GM23338 (cell line): Measurements from ENCODE around the gene TRMT2A. TPM values are rescaled to one million over a fixed set of nuclear protein-coding genes. Genes with fewer than 3 reads are reported as not detected.

Experiments used
- ATAC-seq: fragments of 200-7000 bp; cut with Tn5 transposase; 3 replicates; pipeline ENCODE4 v1.9.1; 2020
- DNase-seq: peaks from one replicate; pipeline ENCODE4 v3.0.0-alpha.2; 2015; ENCODE audit warnings: low spot score
- H2AFZ ChIP-seq: fragments of 200-600 bp; sonication (generic); 2 replicates; pipeline ENCODE4 v1.8.0; 2016; ENCODE audit warnings: antibody characterized with exemption, mild to moderate bottlenecking, moderate library complexity
- H3F3A ChIP-seq: fragments of 200-600 bp; sonication (generic); replicated peaks from 2 replicates; pipeline ENCODE4 v1.8.0; 2017; ENCODE audit warnings: antibody characterized with exemption, mixed run types, low read depth
- H3K27ac ChIP-seq: fragments of 200-600 bp; sonication (generic); 2 replicates; pipeline ENCODE4 v1.6.1; 2016; ENCODE audit warnings: low read depth
- H3K27me3 ChIP-seq: fragments of 200-600 bp; sonication (generic); 2 replicates; pipeline ENCODE4 v1.8.0; 2016; ENCODE audit warnings: mild to moderate bottlenecking, mixed run types, moderate library complexity; ENCODE audit not compliant: insufficient read depth
- H3K36me3 ChIP-seq: fragments of 200-600 bp; sonication (generic); 2 replicates; pipeline ENCODE4 v1.8.0; 2016; ENCODE audit warnings: mild to moderate bottlenecking; ENCODE audit not compliant: insufficient read depth
- H3K4me1 ChIP-seq: fragments of 200-600 bp; sonication (generic); 2 replicates; pipeline ENCODE4 v1.8.0; 2016; ENCODE audit warnings: mild to moderate bottlenecking, moderate library complexity; ENCODE audit not compliant: insufficient read depth
- H3K4me2 ChIP-seq: fragments of 200-600 bp; sonication (generic); 2 replicates; pipeline ENCODE4 v1.7.1; 2017; ENCODE audit warnings: mixed run types
- H3K4me3 ChIP-seq: fragments of 200-600 bp; sonication (generic); 2 replicates; pipeline ENCODE4 v1.6.1; 2016; ENCODE audit warnings: mixed run types
- H3K79me2 ChIP-seq: fragments of 200-600 bp; sonication (generic); replicated peaks from 2 replicates; pipeline ENCODE4 v1.8.0; 2017; ENCODE audit warnings: mild to moderate bottlenecking; ENCODE audit not compliant: insufficient read depth
- H3K9me2 ChIP-seq: fragments of 200-600 bp; sonication (generic); 2 replicates; pipeline ENCODE4 v1.8.0; 2017; ENCODE audit not compliant: insufficient read depth
- H4K20me1 ChIP-seq: fragments of 200-600 bp; sonication (generic); replicated peaks from 2 replicates; pipeline ENCODE4 v1.8.0; 2017; ENCODE audit warnings: mild to moderate bottlenecking; ENCODE audit not compliant: insufficient read depth
- H3K27ac Mint-ChIP-seq: 2 replicates; pipeline ENCODE4 v1.8.0; 2020; ENCODE audit warnings: inconsistent platforms, mild to moderate bottlenecking, moderate library complexity, mixed read lengths
- H3K27me3 Mint-ChIP-seq: 3 replicates; pipeline ENCODE4 v1.8.0; 2022; ENCODE audit warnings: low read depth, mild to moderate bottlenecking, moderate library complexity, mixed read lengths, inconsistent platforms; ENCODE audit not compliant: insufficient read depth, poor library complexity
- H3K36me3 Mint-ChIP-seq: 3 replicates; pipeline ENCODE4 v1.8.0; 2021; ENCODE audit warnings: low read depth, mild to moderate bottlenecking, inconsistent platforms, moderate library complexity, mixed read lengths
- H3K4me1 Mint-ChIP-seq: 3 replicates; pipeline ENCODE4 v1.8.0; 2020; ENCODE audit warnings: mild to moderate bottlenecking, inconsistent platforms, mixed read lengths
- H3K4me3 Mint-ChIP-seq: 3 replicates; pipeline ENCODE4 v1.8.0; 2021; ENCODE audit warnings: moderate library complexity, mild to moderate bottlenecking, inconsistent platforms, mixed read lengths
- H3K9me3 Mint-ChIP-seq: 3 replicates; pipeline ENCODE4 v1.8.0; 2020; ENCODE audit warnings: moderate library complexity, mild to moderate bottlenecking, inconsistent platforms, mixed read lengths
- CREB1 ChIP-seq: fragments of 250-450 bp; sonication (Bioruptor Pico); IDR thresholded peaks from 2 replicates; pipeline ENCODE4 v1.5.0; 2020; ENCODE audit warnings: low read depth, mild to moderate bottlenecking, moderate library complexity
- CTCF ChIP-seq, 2 experiments: fragments of 200-600 bp in 1 of 2; sonication (generic) in 1 of 2; conservative IDR thresholded peaks; 2 replicates each; pipeline versions ENCODE4 v1.5.1 to v1.6.1; 2016 to 2017; ENCODE audit warnings: antibody characterized with exemption in 2 of 2, low read depth in 2 of 2, mild to moderate bottlenecking in 2 of 2, moderate library complexity in 1 of 2
- EZH2 ChIP-seq: fragments of 200-600 bp; sonication (generic); IDR thresholded peaks from one replicate; pipeline ENCODE4 v1.8.0; 2017; ENCODE audit warnings: antibody characterized with exemption, mild to moderate bottlenecking, low read depth; ENCODE audit not compliant: unreplicated experiment
- JUNB ChIP-seq: IDR thresholded peaks from one replicate; pipeline ENCODE4 v1.6.1; 2016; ENCODE audit warnings: antibody characterized with exemption; ENCODE audit not compliant: unreplicated experiment
- NANOG ChIP-seq: IDR thresholded peaks from 2 replicates; pipeline ENCODE4 v1.6.1; 2016; ENCODE audit warnings: antibody characterized with exemption, borderline replicate concordance
- POLR2AphosphoS5 ChIP-seq: IDR thresholded peaks from 2 replicates; pipeline ENCODE4 v1.6.1; 2016; ENCODE audit warnings: antibody characterized with exemption, low read depth
- STAT1 ChIP-seq: IDR thresholded peaks from one replicate; pipeline ENCODE4 v1.6.1; 2016; ENCODE audit warnings: antibody characterized with exemption; ENCODE audit not compliant: unreplicated experiment
- ZNF114 ChIP-seq: fragments of 250-450 bp; sonication (Bioruptor Pico); IDR thresholded peaks from 2 replicates; pipeline ENCODE4 v1.5.0; 2020; ENCODE audit warnings: mild to moderate bottlenecking, moderate library complexity
- ZNF331 ChIP-seq: fragments of 250-450 bp; sonication (Bioruptor Pico); IDR thresholded peaks from 2 replicates; pipeline ENCODE4 v1.5.0; 2020; ENCODE audit warnings: low read depth, mild to moderate bottlenecking, moderate library complexity
- polyA plus RNA-seq: library from polyadenylated mRNA; unstranded; fragments of >200 nt; fragmentation: Nextera tagmentation; extraction: Ambion mirVana; gene quantifications from 2 replicates; pipeline ENCODE4 v1.2.1, GENCODE V29; 2016
- total RNA-seq: library from RNA; depleted of rRNA; stranded (reverse); fragments of >200 nt; shearing (Covaris generic); gene quantifications from 2 replicates; pipeline ENCODE4 v1.2.3, GENCODE V29; 2014
- TF ChIP-seq, protein P1 (sequence below): IDR thresholded peaks from 2 replicates; pipeline ENCODE4 v1.6.1; 2016; ENCODE audit warnings: antibody characterized with exemption
- TF ChIP-seq, protein P2 (sequence below): fragments of 250-450 bp; sonication (Bioruptor Pico); IDR thresholded peaks from 2 replicates; pipeline ENCODE4 v1.5.0; 2020; ENCODE audit warnings: mild to moderate bottlenecking, moderate library complexity

Gene TRMT2A
- total and polyA plus RNA-seq, 2 experiments from 2014 or later: 41.3 to 61.3 TPM

- Mint-ChIP-seq H3K27me3 (peaks cover 7% of the 10 kb centered on the region), H3K4me3 (no peak overlapping the region), H3K36me3 (no peaks in the 10 kb centered on the region; the same call in 2 of the 3 replicates), H3K4me1 (no peaks in the 10 kb centered on the region), H3K27ac (no peak overlapping the region), H3K9me3 (no peaks in the 10 kb centered on the region)
- Histone ChIP-seq H3K4me2 (no peak overlapping the region), H3K4me3 (no peak overlapping the region), H3K27ac (no peak overlapping the region), H3K9me2 (no peaks in the 10 kb centered on the region), H4K20me1 (no peaks in the 10 kb centered on the region), H2AFZ (no peak overlapping the region), H3K36me3 (no peaks in the 10 kb centered on the region), H3K79me2 (no peaks in the 10 kb centered on the region), H3K4me1 (no peaks in the 10 kb centered on the region), H3F3A (no peaks in the 10 kb centered on the region), H3K27me3 (no peaks in the 10 kb centered on the region)
- no peak for ATAC-seq
- no peak for DNase-seq
- no peak for TF ChIP-seq CREB1
- TF ChIP-seq EZH2: no peak
- no peak for TF ChIP-seq ZNF331 (CRISPR knock-in tag)
- TF ChIP-seq STAT1: no peak
- no peak for TF ChIP-seq NANOG
- TF ChIP-seq, protein P1, sequence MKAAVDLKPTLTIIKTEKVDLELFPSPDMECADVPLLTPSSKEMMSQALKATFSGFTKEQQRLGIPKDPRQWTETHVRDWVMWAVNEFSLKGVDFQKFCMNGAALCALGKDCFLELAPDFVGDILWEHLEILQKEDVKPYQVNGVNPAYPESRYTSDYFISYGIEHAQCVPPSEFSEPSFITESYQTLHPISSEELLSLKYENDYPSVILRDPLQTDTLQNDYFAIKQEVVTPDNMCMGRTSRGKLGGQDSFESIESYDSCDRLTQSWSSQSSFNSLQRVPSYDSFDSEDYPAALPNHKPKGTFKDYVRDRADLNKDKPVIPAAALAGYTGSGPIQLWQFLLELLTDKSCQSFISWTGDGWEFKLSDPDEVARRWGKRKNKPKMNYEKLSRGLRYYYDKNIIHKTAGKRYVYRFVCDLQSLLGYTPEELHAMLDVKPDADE: no peak
- TF ChIP-seq CTCF (conservative IDR thresholded peaks at IDR 0.05; ENCODE audit: low read depth in 2 of 2): no peak
- no peak for TF ChIP-seq JUNB
- TF ChIP-seq, protein P2, sequence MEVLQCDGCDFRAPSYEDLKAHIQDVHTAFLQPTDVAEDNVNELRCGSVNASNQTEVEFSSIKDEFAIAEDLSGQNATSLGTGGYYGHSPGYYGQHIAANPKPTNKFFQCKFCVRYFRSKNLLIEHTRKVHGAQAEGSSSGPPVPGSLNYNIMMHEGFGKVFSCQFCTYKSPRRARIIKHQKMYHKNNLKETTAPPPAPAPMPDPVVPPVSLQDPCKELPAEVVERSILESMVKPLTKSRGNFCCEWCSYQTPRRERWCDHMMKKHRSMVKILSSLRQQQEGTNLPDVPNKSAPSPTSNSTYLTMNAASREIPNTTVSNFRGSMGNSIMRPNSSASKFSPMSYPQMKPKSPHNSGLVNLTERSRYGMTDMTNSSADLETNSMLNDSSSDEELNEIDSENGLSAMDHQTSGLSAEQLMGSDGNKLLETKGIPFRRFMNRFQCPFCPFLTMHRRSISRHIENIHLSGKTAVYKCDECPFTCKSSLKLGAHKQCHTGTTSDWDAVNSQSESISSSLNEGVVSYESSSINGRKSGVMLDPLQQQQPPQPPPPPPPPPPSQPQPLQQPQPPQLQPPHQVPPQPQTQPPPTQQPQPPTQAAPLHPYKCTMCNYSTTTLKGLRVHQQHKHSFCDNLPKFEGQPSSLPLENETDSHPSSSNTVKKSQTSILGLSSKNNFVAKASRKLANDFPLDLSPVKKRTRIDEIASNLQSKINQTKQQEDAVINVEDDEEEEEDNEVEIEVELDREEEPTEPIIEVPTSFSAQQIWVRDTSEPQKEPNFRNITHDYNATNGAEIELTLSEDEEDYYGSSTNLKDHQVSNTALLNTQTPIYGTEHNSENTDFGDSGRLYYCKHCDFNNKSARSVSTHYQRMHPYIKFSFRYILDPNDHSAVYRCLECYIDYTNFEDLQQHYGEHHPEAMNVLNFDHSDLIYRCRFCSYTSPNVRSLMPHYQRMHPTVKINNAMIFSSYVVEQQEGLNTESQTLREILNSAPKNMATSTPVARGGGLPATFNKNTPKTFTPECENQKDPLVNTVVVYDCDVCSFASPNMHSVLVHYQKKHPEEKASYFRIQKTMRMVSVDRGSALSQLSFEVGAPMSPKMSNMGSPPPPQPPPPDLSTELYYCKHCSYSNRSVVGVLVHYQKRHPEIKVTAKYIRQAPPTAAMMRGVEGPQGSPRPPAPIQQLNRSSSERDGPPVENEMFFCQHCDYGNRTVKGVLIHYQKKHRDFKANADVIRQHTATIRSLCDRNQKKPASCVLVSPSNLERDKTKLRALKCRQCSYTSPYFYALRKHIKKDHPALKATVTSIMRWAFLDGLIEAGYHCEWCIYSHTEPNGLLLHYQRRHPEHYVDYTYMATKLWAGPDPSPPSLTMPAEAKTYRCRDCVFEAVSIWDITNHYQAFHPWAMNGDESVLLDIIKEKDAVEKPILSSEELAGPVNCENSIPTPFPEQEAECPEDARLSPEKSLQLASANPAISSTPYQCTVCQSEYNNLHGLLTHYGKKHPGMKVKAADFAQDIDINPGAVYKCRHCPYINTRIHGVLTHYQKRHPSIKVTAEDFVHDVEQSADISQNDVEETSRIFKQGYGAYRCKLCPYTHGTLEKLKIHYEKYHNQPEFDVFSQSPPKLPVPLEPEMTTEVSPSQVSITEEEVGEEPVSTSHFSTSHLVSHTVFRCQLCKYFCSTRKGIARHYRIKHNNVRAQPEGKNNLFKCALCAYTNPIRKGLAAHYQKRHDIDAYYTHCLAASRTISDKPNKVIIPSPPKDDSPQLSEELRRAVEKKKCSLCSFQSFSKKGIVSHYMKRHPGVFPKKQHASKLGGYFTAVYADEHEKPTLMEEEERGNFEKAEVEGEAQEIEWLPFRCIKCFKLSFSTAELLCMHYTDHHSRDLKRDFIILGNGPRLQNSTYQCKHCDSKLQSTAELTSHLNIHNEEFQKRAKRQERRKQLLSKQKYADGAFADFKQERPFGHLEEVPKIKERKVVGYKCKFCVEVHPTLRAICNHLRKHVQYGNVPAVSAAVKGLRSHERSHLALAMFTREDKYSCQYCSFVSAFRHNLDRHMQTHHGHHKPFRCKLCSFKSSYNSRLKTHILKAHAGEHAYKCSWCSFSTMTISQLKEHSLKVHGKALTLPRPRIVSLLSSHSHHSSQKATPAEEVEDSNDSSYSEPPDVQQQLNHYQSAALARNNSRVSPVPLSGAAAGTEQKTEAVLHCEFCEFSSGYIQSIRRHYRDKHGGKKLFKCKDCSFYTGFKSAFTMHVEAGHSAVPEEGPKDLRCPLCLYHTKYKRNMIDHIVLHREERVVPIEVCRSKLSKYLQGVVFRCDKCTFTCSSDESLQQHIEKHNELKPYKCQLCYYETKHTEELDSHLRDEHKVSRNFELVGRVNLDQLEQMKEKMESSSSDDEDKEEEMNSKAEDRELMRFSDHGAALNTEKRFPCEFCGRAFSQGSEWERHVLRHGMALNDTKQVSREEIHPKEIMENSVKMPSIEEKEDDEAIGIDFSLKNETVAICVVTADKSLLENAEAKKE (CRISPR knock-in tag): no peak
- no peak for TF ChIP-seq POLR2AphosphoS5
- TF ChIP-seq ZNF114 (CRISPR knock-in tag): no peak
Observed at GRCh38 chr22:20066617-20067383, 50.2 kb downstream of the TRMT2A start.
